Subcutaneous adipose tissue (tissue), 4 donors: ENCODE results near the gene ADGRG6. TPM values are rescaled to one million over a fixed set of nuclear protein-coding genes. Genes with fewer than 3 reads are reported as not detected.

Experiments used
- CTCF ChIP-seq: fragments of 450-650 bp; IDR thresholded peaks from one replicate; pipeline ENCODE4 v1.5.1; 2016; ENCODE audit warnings: low read depth, mild to moderate bottlenecking, control low read depth, antibody characterized with exemption, moderate library complexity
- total RNA-seq, 4 donors: library from RNA; depleted of rRNA; stranded (reverse); fragments of >200 nt; gene quantifications; one replicate each; pipeline ENCODE4 v1.1.0, GENCODE V29; 2016

The ADGRG6 gene
- total RNA-seq, 4 donors from 2014 or later = 17.3 to 25.8 (median 18.7) TPM

DNA sequence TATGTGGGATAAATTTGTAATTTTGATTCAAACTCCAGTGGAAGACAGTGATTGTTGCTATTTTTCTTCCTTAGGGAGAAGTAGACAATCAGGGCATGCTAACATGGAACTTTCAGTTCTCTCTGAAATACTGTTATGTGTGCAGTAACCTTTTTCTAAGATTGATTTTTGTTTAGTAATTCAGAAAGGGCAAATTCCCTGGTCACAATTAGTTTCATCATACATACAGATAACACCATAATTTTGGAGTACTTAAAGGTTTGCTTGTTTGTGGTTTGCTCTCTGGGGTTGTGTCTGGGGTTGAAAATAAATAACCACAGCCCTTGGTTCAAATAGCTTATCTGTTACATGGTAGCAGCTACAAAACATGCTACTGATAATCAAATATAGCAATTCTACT lies 34.4 kb downstream of the ADGRG6 start:
- TF ChIP-seq CTCF = no peak

DNA sequence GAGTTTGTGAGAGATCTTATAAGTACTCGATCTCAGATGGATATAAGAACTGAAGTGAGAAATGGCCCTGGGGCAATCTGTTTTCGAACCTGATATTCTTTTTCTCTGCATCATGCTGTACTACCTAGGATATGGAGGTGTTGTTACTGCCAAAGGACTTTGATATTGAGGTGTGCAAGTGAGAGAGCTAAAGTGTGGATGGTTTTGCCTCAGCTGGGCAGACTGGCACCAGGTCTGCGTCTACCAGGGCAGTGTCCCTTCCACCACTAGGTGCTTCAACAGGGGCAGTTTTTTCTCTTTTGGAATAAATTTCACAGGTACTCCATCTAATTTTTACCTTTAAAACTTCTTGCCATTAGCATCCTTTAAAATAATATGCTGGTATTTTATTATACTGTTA lies 35.0 kb downstream of the ADGRG6 start:
- TF ChIP-seq CTCF = no peak

GRCh38 chr6:142339113-142339512 lies 37.3 kb downstream of the ADGRG6 start:
- no peak for TF ChIP-seq CTCF

- no peak for TF ChIP-seq CTCF
Measured at GRCh38 chr6:142339968-142340658, 38.3 kb downstream of the ADGRG6 start.

DNA sequence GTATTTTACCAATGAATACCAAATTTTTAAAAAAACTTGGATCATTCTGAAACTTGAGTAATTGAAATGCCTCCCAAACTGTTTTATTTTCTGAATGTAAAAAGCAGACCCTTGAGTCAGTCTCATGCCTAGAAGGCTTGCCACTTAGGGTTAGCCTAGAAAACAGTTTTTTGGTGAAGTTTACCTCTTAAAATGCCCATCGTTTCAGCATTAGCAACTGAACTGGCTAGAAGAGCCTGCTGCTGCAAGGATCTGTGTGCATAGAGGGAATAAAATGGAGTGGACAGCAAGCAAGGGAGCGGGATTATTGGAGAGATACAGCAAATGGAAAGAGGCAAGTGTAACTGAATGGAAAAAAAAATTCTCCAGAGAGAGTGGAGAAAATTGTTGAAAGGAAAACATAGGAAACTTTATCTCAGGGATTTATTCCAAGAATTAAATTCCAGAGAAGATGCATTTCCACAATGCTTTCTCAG lies 40.1 kb downstream of the ADGRG6 start:
- no peak for TF ChIP-seq CTCF

DNA sequence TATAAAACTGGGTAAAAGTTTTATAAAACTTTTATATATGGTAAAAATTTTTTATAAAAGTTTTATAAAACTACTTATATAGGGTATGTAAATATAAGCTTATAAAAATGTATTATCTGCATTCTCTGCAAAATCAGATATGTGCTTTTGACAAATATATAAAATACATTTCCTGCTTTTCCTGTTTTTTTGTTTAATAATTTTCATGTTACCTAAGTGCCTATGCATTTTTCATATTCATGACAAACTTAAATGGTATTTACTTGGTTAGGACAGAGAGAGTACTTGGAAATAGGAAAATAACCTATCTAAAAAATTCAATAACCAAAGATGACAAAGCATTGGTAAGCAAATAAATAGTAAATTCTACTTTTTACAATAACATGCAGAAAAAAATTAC lies 41.2 kb downstream of the ADGRG6 start:
- TF ChIP-seq CTCF = no peak

- no peak for TF ChIP-seq CTCF
Measured at GRCh38 chr6:142343938-142344337, 42.1 kb downstream of the ADGRG6 start.
